Endodermal cell (in vitro differentiated cells): Measurements from ENCODE around the gene BMPER. TPM values are rescaled to one million over a fixed set of nuclear protein-coding genes. Genes with fewer than 3 reads are reported as not detected.

Experiments
- DNase-seq: peaks from one replicate; pipeline ENCODE4 v3.0.0-alpha.2; 2017
- H3K27ac ChIP-seq: 2 replicates; pipeline ENCODE4 v1.5.1; 2013; ENCODE audit warnings: mild to moderate bottlenecking, low read depth, low read length, moderate library complexity
- H3K27me3 ChIP-seq: 2 replicates; pipeline ENCODE4 v1.6.1; 2013; ENCODE audit warnings: mild to moderate bottlenecking, low read length, moderate library complexity; ENCODE audit not compliant: insufficient read depth, control insufficient read depth, poor library complexity, severe bottlenecking
- H3K36me3 ChIP-seq: 2 replicates; pipeline ENCODE4 v1.7.0; 2013; ENCODE audit warnings: mild to moderate bottlenecking, low read length, moderate library complexity; ENCODE audit not compliant: control insufficient read depth, insufficient read depth
- H3K4me1 ChIP-seq: one replicate; pipeline ENCODE4 v1.7.0; 2013; ENCODE audit warnings: low read length; ENCODE audit not compliant: control insufficient read depth, insufficient read depth
- H3K4me3 ChIP-seq: 2 replicates; pipeline ENCODE4 v1.5.1; 2013; ENCODE audit warnings: mild to moderate bottlenecking, low read length, moderate library complexity
- H3K9ac ChIP-seq: 2 replicates; pipeline ENCODE4 v1.6.1; 2013; ENCODE audit warnings: mild to moderate bottlenecking, low read length, moderate library complexity; ENCODE audit not compliant: poor library complexity, severe bottlenecking; ENCODE audit errors: extremely low read depth
- H3K9me3 ChIP-seq: 2 replicates; pipeline ENCODE4 v1.6.1; 2013; ENCODE audit warnings: mild to moderate bottlenecking, low read length, moderate library complexity; ENCODE audit not compliant: control insufficient read depth
- H3K27ac Mint-ChIP-seq: 2 replicates; pipeline ENCODE4 v1.8.0; 2020; ENCODE audit warnings: mixed read lengths
- H3K27me3 Mint-ChIP-seq: 2 replicates; pipeline ENCODE4 v1.8.0; 2021; ENCODE audit warnings: mild to moderate bottlenecking, mixed read lengths; ENCODE audit not compliant: insufficient read depth
- H3K36me3 Mint-ChIP-seq: 2 replicates; pipeline ENCODE4 v1.8.0; 2020; ENCODE audit warnings: low read depth, mixed read lengths
- H3K4me1 Mint-ChIP-seq: 2 replicates; pipeline ENCODE4 v1.8.0; 2020; ENCODE audit warnings: mixed read lengths
- H3K4me3 Mint-ChIP-seq: 2 replicates; pipeline ENCODE4 v1.8.0; 2020; ENCODE audit warnings: mild to moderate bottlenecking, moderate library complexity, mixed read lengths
- H3K9me3 Mint-ChIP-seq: 2 replicates; pipeline ENCODE4 v1.8.0; 2020; ENCODE audit warnings: mild to moderate bottlenecking, mixed read lengths
- WGBS, 2 experiments: methylation state at CpG; one replicate each; pipeline versions ENCODE4 v1.1.5 to v1.1.7; 2013; ENCODE audit warnings: missing lambda C conversion rate in 2 of 2, mixed read lengths in 1 of 2; ENCODE audit not compliant: insufficient coverage in 1 of 2, insufficient read length in 1 of 2; 5-methylcytosine and 5-hydroxymethylcytosine counted together
- total RNA-seq, 2 donors: library from RNA; stranded (reverse); fragmentation: NEBNext Ultra II Directional in 1 of 2; extraction: Animal tissue kit (Norgen Biotek cat#: 25700) in 1 of 2; gene quantifications; 2 replicates in 1 of 2; 3 replicates in 1 of 2; pipeline ENCODE4 v1.2.1, GENCODE V29; 2021
- TF ChIP-seq, protein P1 (sequence below): fragments of 200-600 bp; sonication (generic); conservative IDR thresholded peaks from 2 replicates; pipeline ENCODE4 v1.5.0; 2021; ENCODE audit warnings: antibody characterized with exemption, mild to moderate bottlenecking

The BMPER gene
- total RNA-seq, 2 donors from 2014 or later: 71.2 to 72.2 TPM

DNA sequence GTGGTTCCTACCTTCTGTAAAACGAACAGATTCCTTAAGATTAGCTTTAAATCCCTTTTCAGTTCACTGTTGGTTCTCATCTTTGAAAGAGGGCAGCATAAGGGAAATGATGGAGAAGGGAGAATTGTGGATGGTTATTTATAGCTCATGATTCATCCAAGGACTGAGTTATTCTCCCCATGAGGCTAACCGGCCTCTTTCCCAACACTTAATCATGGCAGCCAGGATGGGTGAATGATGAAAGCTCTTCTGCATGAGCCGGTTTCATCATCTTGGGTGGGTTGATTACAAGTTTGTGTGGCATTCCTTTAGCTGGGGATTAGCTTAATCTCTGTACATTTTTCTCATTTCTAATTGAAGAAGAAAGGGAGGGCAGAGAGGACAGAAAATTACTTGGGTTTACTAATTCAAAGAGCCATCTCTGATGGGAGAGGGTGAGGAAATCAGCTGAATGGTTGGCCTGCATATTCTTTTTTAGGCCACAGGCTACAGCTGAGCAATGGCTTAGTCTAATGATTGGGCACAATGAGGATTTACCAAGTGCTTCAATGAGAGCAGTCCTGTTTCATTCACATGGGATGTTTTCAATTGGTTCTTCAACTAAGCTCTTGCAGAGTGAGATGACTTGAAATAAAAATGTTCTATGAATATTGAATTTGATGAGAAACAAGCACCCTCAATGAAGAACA, 250.0 kb downstream of the BMPER start:
- peaks cover 14% of the 10 kb centered on the region for H3K4me1 Mint-ChIP-seq
- H3K9ac ChIP-seq: no peak overlapping the region
- no peaks in the 10 kb centered on the region for H3K27me3 ChIP-seq
- H3K36me3 ChIP-seq: peaks cover 4% of the 10 kb centered on the region
- WGBS, 2 experiments: 92% methylated on average over 3 of the region's 3 CpGs; no CpG with 5 or more reads in 1 of the 2 experiments
- no peaks in the 10 kb centered on the region for H3K4me1 ChIP-seq
- no peak overlapping the region for H3K27ac Mint-ChIP-seq
- H3K27ac ChIP-seq: no peak overlapping the region
- H3K4me3 ChIP-seq: no peak overlapping the region
- H3K36me3 Mint-ChIP-seq: peaks cover 32% of the 10 kb centered on the region
- H3K9me3 Mint-ChIP-seq: no peaks in the 10 kb centered on the region
- no peaks in the 10 kb centered on the region for H3K27me3 Mint-ChIP-seq
- TF ChIP-seq, protein P1, sequence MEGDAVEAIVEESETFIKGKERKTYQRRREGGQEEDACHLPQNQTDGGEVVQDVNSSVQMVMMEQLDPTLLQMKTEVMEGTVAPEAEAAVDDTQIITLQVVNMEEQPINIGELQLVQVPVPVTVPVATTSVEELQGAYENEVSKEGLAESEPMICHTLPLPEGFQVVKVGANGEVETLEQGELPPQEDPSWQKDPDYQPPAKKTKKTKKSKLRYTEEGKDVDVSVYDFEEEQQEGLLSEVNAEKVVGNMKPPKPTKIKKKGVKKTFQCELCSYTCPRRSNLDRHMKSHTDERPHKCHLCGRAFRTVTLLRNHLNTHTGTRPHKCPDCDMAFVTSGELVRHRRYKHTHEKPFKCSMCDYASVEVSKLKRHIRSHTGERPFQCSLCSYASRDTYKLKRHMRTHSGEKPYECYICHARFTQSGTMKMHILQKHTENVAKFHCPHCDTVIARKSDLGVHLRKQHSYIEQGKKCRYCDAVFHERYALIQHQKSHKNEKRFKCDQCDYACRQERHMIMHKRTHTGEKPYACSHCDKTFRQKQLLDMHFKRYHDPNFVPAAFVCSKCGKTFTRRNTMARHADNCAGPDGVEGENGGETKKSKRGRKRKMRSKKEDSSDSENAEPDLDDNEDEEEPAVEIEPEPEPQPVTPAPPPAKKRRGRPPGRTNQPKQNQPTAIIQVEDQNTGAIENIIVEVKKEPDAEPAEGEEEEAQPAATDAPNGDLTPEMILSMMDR: no peak
- DNase-seq: no peak
- H3K4me3 Mint-ChIP-seq: no peak overlapping the region
- H3K9me3 ChIP-seq: no peaks in the 10 kb centered on the region

DNA sequence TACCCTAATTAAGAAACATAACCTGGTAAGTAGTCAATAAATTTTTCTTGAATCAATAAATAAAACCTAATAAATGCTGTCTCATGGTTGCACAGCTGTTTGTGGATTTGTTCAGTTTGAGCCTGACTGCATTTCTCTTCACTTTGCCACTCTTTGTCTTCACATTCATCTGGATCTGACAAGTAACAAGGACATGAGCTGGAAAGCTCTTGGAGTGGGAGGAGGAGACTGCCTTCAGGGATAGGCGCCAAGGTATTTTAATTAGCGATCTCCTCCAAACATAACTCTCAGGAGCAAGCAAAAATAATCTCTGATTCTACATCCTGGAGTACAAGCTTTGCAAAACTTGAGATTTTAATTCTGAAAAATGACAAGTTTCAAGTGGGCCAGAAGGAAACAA, 251.0 kb downstream of the BMPER start:
- H3K36me3 ChIP-seq: peaks cover 4% of the 10 kb centered on the region

DNA sequence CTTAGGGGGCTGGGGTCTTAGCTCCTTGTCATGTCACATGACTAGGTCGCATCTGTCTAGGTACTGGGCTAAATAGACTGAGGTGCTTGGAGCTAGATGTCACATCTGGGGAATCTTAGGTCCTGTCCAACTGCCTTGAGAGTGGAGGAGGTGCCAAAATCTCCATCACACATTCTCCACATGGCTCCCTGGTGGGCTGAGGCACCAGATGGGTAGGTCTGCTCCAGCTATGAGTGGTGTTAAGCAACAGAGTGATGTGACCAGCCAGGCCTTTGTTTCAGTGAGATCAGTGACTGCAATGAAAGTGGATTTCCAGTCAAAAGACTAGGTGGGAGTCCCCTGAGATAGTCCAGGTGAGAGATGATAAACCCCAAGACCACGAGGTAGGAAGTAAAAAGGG, 251.8 kb downstream of the BMPER start:
- no peak overlapping the region for H3K27ac Mint-ChIP-seq
- Histone ChIP-seq H3K4me3 (no peak overlapping the region), H3K27ac (no peak overlapping the region), H3K9ac (no peak overlapping the region), H3K9me3 (no peaks in the 10 kb centered on the region), H3K4me1 (no peaks in the 10 kb centered on the region), H3K27me3 (no peaks in the 10 kb centered on the region), H3K36me3 (peaks cover 4% of the 10 kb centered on the region)
- DNase-seq: no peak
- WGBS, 2 experiments: 92% methylated on average over 2 of the region's 2 CpGs; no CpG with 5 or more reads in 1 of the 2 experiments
- H3K27me3 Mint-ChIP-seq: no peaks in the 10 kb centered on the region
- H3K4me1 Mint-ChIP-seq: peaks cover 6% of the 10 kb centered on the region
- H3K9me3 Mint-ChIP-seq: no peaks in the 10 kb centered on the region
- H3K4me3 Mint-ChIP-seq: no peak overlapping the region
- peaks cover 32% of the 10 kb centered on the region for H3K36me3 Mint-ChIP-seq
- TF ChIP-seq, protein P1: no peak

More for the DNA sequence above, 251.0 kb downstream of the BMPER start:
- peaks cover 14% of the 10 kb centered on the region for H3K4me1 Mint-ChIP-seq
- H3K27me3 ChIP-seq: no peaks in the 10 kb centered on the region
- H3K27ac ChIP-seq: no peak overlapping the region
- WGBS, 2 experiments: 81% methylated on average over 2 of the region's 2 CpGs; no CpG with 5 or more reads in 1 of the 2 experiments
- H3K9ac ChIP-seq: no peak overlapping the region
- H3K9me3 ChIP-seq: no peaks in the 10 kb centered on the region
- no peaks in the 10 kb centered on the region for H3K4me1 ChIP-seq
- no peak overlapping the region for H3K4me3 Mint-ChIP-seq
- H3K9me3 Mint-ChIP-seq: no peaks in the 10 kb centered on the region
- no peaks in the 10 kb centered on the region for H3K27me3 Mint-ChIP-seq
- peaks cover 32% of the 10 kb centered on the region for H3K36me3 Mint-ChIP-seq
- H3K27ac Mint-ChIP-seq: no peak overlapping the region
- no peak overlapping the region for H3K4me3 ChIP-seq
- TF ChIP-seq, protein P1: no peak
- DNase-seq: no peak
